HepG2 (cell line): ENCODE data around the gene TAAR6. TPM values are rescaled to one million over a fixed set of nuclear protein-coding genes. Genes with fewer than 3 reads are reported as not detected.
A peak's percentile ranks its signal among the peaks of the same experiment; 100 is the strongest.

Source experiments
- ATAC-seq: fragments of 200-7000 bp; cut with Tn5 transposase; 3 replicates; pipeline ENCODE4 v1.9.1; 2020; ENCODE audit warnings: mild to moderate bottlenecking, moderate library complexity
- BruUV-seq: library from RNA; stranded (reverse); fragments of 400-500 nt; replicated peaks from 2 replicates; lab custom pipeline; 2021; lab: Mats Ljungman, UMichigan
- CTCF ChIA-PET: fragments of 300-600 bp; formaldehyde crosslinking; extraction: SDS; loops from one replicate; lab custom pipeline; 2021; ENCODE audit warnings: low total read pairs, inconsistent platforms, low intra/inter-chr PET ratio; lab: Yijun Ruan, JAX
- POLR2A ChIA-PET: fragments of 350-600 bp; sonication (Branson Sonifier 250); formaldehyde crosslinking; loops from one replicate; lab custom pipeline; 2020; ENCODE audit warnings: antibody characterized with exemption, inconsistent platforms; lab: Yijun Ruan, JAX
- DNase-seq: peaks from one replicate; pipeline ENCODE4 v3.0.0-alpha.2; 2015; ENCODE audit warnings: low spot score
- FAIRE-seq: peaks from 3 replicates; lab custom pipeline; 2011; peaks lifted over from hg19 to GRCh38; lab: Jason Lieb, UNC
- H2AFZ ChIP-seq: one replicate; pipeline ENCODE4 v1.6.1; 2011; ENCODE audit warnings: low read length, inconsistent platforms
- H3K27ac ChIP-seq: fragments of 300-600 bp; 3 replicates; pipeline ENCODE4 v1.8.0; 2011; ENCODE audit warnings: mixed run types, mild to moderate bottlenecking, mixed read lengths, low read length, inconsistent platforms; ENCODE audit not compliant: insufficient read depth; ENCODE audit errors: extremely low read length
- H3K27me3 ChIP-seq, 2 experiments: fragments of 200-600 bp in 1 of 2; 2 replicates in 1 of 2; 3 replicates in 1 of 2; pipeline versions ENCODE4 v1.6.0 to v1.8.0; 2011; ENCODE audit warnings: low read length in 2 of 2, mild to moderate bottlenecking in 2 of 2, moderate library complexity in 2 of 2, inconsistent platforms in 1 of 2; ENCODE audit not compliant: insufficient read depth in 2 of 2, control insufficient read depth in 1 of 2
- H3K36me3 ChIP-seq, 2 experiments: fragments of 200-600 bp in 1 of 2; replicated peaks in 1 of 2; 2 replicates in 1 of 2; 3 replicates in 1 of 2; pipeline versions ENCODE4 v1.5.1 to v1.8.0; 2011; ENCODE audit warnings: low read length in 2 of 2, inconsistent platforms in 1 of 2; ENCODE audit not compliant: insufficient read depth in 2 of 2, control insufficient read depth in 1 of 2
- H3K4me1 ChIP-seq: 2 replicates; pipeline ENCODE4 v1.5.1; 2012; ENCODE audit warnings: low read length, inconsistent platforms; ENCODE audit not compliant: insufficient read depth
- H3K4me2 ChIP-seq: 2 replicates; pipeline ENCODE4 v1.6.0; 2011; ENCODE audit warnings: low read depth, low read length, inconsistent platforms
- H3K4me3 ChIP-seq, 3 experiments: fragments of 200-600 bp in 1 of 3; sonication (generic), shearing (Covaris generic) in 1 of 3; replicated peaks in 1 of 3; 2 replicates each; pipeline ENCODE4 v1.5.1; 2011 to 2016; ENCODE audit warnings: low read length in 3 of 3, inconsistent platforms in 2 of 3, low read depth in 2 of 3, mild to moderate bottlenecking in 2 of 3, control low read depth in 1 of 3, mixed read lengths in 1 of 3; ENCODE audit not compliant: insufficient read depth in 1 of 3
- H3K79me2 ChIP-seq: one replicate; pipeline ENCODE4 v1.6.1; 2011; ENCODE audit warnings: low read length, inconsistent platforms; ENCODE audit not compliant: insufficient read depth
- H3K9ac ChIP-seq: 2 replicates; pipeline ENCODE4 v1.6.0; 2011; ENCODE audit warnings: mild to moderate bottlenecking, low read depth, low read length, inconsistent platforms; ENCODE audit not compliant: insufficient read depth
- H3K9me3 ChIP-seq: 2 replicates; pipeline ENCODE4 v1.5.1; 2012; ENCODE audit warnings: mild to moderate bottlenecking, low read length
- H4K20me1 ChIP-seq: 2 replicates; pipeline ENCODE4 v1.6.0; 2011; ENCODE audit warnings: inconsistent platforms, mild to moderate bottlenecking, low read length, moderate library complexity; ENCODE audit not compliant: insufficient read depth
- ARID3A ChIP-seq: IDR thresholded peaks from 2 replicates; pipeline ENCODE4 v1.6.1; 2012; ENCODE audit warnings: low read depth, low read length, improper control_type of control experiment
- KDM5A ChIP-seq: fragments of 200-600 bp; sonication (generic); IDR thresholded peaks from 2 replicates; pipeline ENCODE4 v1.7.0; 2018; ENCODE audit warnings: antibody characterized with exemption, mild to moderate bottlenecking, low read length, borderline replicate concordance
- KLF12 ChIP-seq: sonication (generic); formaldehyde crosslinking; IDR thresholded peaks from 2 replicates; pipeline ENCODE4 v1.4.0; 2020; ENCODE audit warnings: missing genetic modification reagents, borderline replicate concordance
- MBD4 ChIP-seq: IDR thresholded peaks from 2 replicates; pipeline ENCODE4 v1.6.1; 2012; ENCODE audit warnings: low read length, inconsistent platforms, borderline replicate concordance
- MIXL1 ChIP-seq: IDR thresholded peaks from 2 replicates; pipeline ENCODE4 v1.6.1; 2016
- POLR2G ChIP-seq: fragments of 200-400 bp; formaldehyde crosslinking; IDR thresholded peaks from 2 replicates; pipeline ENCODE4 v1.6.1; 2018; ENCODE audit warnings: mild to moderate bottlenecking, low read depth, low read length, moderate library complexity
- ZBTB38 ChIP-seq: sonication (generic); formaldehyde crosslinking; IDR thresholded peaks from 2 replicates; pipeline ENCODE4 v1.5.1; 2020; ENCODE audit warnings: mild to moderate bottlenecking, missing genetic modification reagents
- ZBTB44 ChIP-seq: sonication (generic); formaldehyde crosslinking; IDR thresholded peaks from 2 replicates; pipeline ENCODE4 v1.4.0; 2020; ENCODE audit warnings: missing genetic modification reagents
- ZNF362 ChIP-seq: sonication (generic); formaldehyde crosslinking; IDR thresholded peaks from 2 replicates; pipeline ENCODE4 v1.4.0; 2020; ENCODE audit warnings: missing genetic modification reagents, mild to moderate bottlenecking, borderline replicate concordance
- ZNF652 ChIP-seq: IDR thresholded peaks from 2 replicates; pipeline ENCODE4 v1.6.1; 2016; ENCODE audit warnings: low read depth, borderline replicate concordance
- ZNF800 ChIP-seq: sonication (generic); formaldehyde crosslinking; IDR thresholded peaks from 2 replicates; pipeline ENCODE4 v1.4.0; 2020; ENCODE audit warnings: missing genetic modification reagents
- WGBS: methylation state at CpG from one replicate; pipeline ENCODE4 v1.1.6; 2017; ENCODE audit warnings: low lambda C conversion rate; 5-methylcytosine and 5-hydroxymethylcytosine counted together
- in situ Hi-C: cut with HindIII; loops from 2 replicates; pipeline ENCODE4 v1.10.0; 2017; ENCODE audit warnings: low pct_unique_long_range_greater_than_20kb; ENCODE audit not compliant: extremely low pct_ligation_motif_present
- intact Hi-C: fragments of 100-400 bp; cut with micrococcal nuclease; formaldehyde crosslinking; loops from one replicate; pipeline ENCODE4 v1.10.0; 2022; ENCODE audit not compliant: unreplicated experiment
- polyA plus RNA-seq, 8 experiments: library from polyadenylated mRNA; depleted of rRNA in 3 of 8; stranded (reverse) in 7 of 8; unstranded in 1 of 8; fragments of >200 nt; fragmentation: Illumina TruSeq in 4 of 8; extraction: Trizol in 4 of 8; gene quantifications; 2 replicates each; pipeline versions ENCODE4 v1.2.1 to v1.2.3, GENCODE V29; 2011 to 2016; ENCODE audit warnings: low read depth in 4 of 8, missing spikeins in 1 of 8, mixed read lengths in 1 of 8; ENCODE audit not compliant: insufficient read depth in 1 of 8
- total RNA-seq, 5 experiments: library from RNA; depleted of rRNA; stranded (reverse); fragments of >200 nt; fragmentation: Illumina TruSeq; extraction: Trizol; gene quantifications; 2 replicates each; pipeline ENCODE4 v1.2.3, GENCODE V29; 2016; ENCODE audit warnings: low read depth in 1 of 5

Gene TAAR6
- total and polyA plus RNA-seq, 2 of the 13 experiments (the other 11 are each of a cell fraction or from before 2014, with no cell fraction given): not detected

GRCh38 chr6:132527791-132528190, 42.3 kb upstream of the TAAR6 start (continued):
- no peak for TF ChIP-seq MBD4
- TF ChIP-seq ZBTB44 (CRISPR knock-in tag): no peak
- TF ChIP-seq, all 625 proteins: peak for 0

- H3K79me2 ChIP-seq: no peaks in the 10 kb centered on the region
- H3K4me1 ChIP-seq: peaks cover 25% of the 10 kb centered on the region
- H3K4me3 ChIP-seq: peak overlapping the region in 2 of 3 experiments; percentile 29 to 58; a peak in 4 of 6 replicates
- ATAC-seq: peak; percentile 90
- FAIRE-seq: no peak
- H2AFZ ChIP-seq: peak overlapping the region; percentile 82
- H3K36me3 ChIP-seq: no peaks in the 10 kb centered on the region
- ChIA-PET POLR2A (no interaction called here), CTCF (interaction anchor here (0.8 to 3.5 kb wide), 4 partner anchors 185 to 981 kb away, joined by 4 to 28 read pairs (median 8); partner anchors contain the start of gene SLC18B1)
- H3K27ac ChIP-seq: no peak overlapping the region
- peak overlapping the region; percentile 93 for H3K4me2 ChIP-seq
- intact Hi-C loops (loop anchor here (1.0 to 10.0 kb wide), 5 partner anchors 142 to 982 kb away; partner anchors contain the start of gene SLC18B1), in situ Hi-C loops (loop anchor here (5.0 kb wide), 1 partner anchor 237 kb away; no protein-coding TSS in a partner anchor)
- peak; percentile 72 for DNase-seq
- H3K27me3 ChIP-seq: peaks cover 0 to 6% of the 10 kb centered on the region in 2 experiments; a peak in 2 of 5 replicates
- WGBS: 9% methylated on average over 9 of the region's 9 CpGs
- H3K9ac ChIP-seq: no peak overlapping the region
- H3K9me3 ChIP-seq: no peaks in the 10 kb centered on the region
- no TSS peak for BruUV-seq
- H4K20me1 ChIP-seq: no peaks in the 10 kb centered on the region
- TF ChIP-seq ZNF800 (CRISPR knock-in tag) (0 out of 2 replicates have a peak, but pooled peaks have one; percentile 45), ZNF362 (peak; percentile 44; the same call in 1 of the 2 replicates), ZNF652 (CRISPR knock-in tag) (no peak), ZBTB38 (no peak), KLF12 (0 out of 2 replicates have a peak, but pooled peaks have one; percentile 39), MIXL1 (CRISPR knock-in tag) (peak; percentile 36; the same call in 1 of the 2 replicates), POLR2G (no peak), KDM5A (0 out of 2 replicates have a peak, but pooled peaks have one; percentile 24), ARID3A (peak; percentile 70)
These were observed 39.7 kb upstream of the TAAR6 start for GRCh38 chr6:132530293-132530974.
